HK-2 (cell line): Measurements from ENCODE around the gene TMBIM4.
A peak's percentile ranks its signal among the peaks of the same experiment; 100 is the strongest.

Experiments used
- DNase-seq: peaks from one replicate; pipeline ENCODE4 v3.0.0-alpha.2; 2018; ENCODE audit not compliant: unreplicated experiment

TMBIM4 gene

GRCh38 chr12:66140731-66141130 lies 29.1 kb downstream of the TMBIM4 start:
- DNase-seq: no peak

GRCh38 chr12:66139328-66139727 lies 30.5 kb downstream of the TMBIM4 start:
- no peak for DNase-seq

- DNase-seq: no peak
These were observed 31.9 kb downstream of the TMBIM4 start for GRCh38 chr12:66137937-66138336.

- DNase-seq: peak; percentile 60
These were observed 37.4 kb downstream of the TMBIM4 start for GRCh38 chr12:66132408-66132807.

GRCh38 chr12:66131067-66131688 lies 38.6 kb downstream of the TMBIM4 start:
- DNase-seq: no peak

GRCh38 chr12:66130267-66131066 lies 39.3 kb downstream of the TMBIM4 start, which contains the start of gene LLPH:
LLPH (minus strand) TSS chr12:66130750; CDS start chr12:66129106, 1,644 bp downstream.
- peak; percentile 88 for DNase-seq

- no peak for DNase-seq
These were observed 39.9 kb downstream of the TMBIM4 start for GRCh38 chr12:66129934-66130266.

GRCh38 chr12:66127650-66128049 lies 42.1 kb downstream of the TMBIM4 start:
- no peak for DNase-seq

GRCh38 chr12:66120477-66120876 lies 49.3 kb downstream of the TMBIM4 start:
- no peak for DNase-seq

GRCh38 chr12:66119870-66120241 lies 49.9 kb downstream of the TMBIM4 start:
- no peak for DNase-seq

GRCh38 chr12:66119229-66119869 lies 50.4 kb downstream of the TMBIM4 start:
- no peak for DNase-seq

- no peak for DNase-seq
These were observed 51.4 kb downstream of the TMBIM4 start for GRCh38 chr12:66118240-66118891.

GRCh38 chr12:66117242-66117641 lies 52.6 kb downstream of the TMBIM4 start:
- DNase-seq: no peak

- DNase-seq: no peak
These were observed 54.7 kb downstream of the TMBIM4 start for GRCh38 chr12:66115071-66115600.

GRCh38 chr12:66113471-66113870 lies 56.3 kb downstream of the TMBIM4 start:
- no peak for DNase-seq

- no peak for DNase-seq
These were observed 58.2 kb downstream of the TMBIM4 start for GRCh38 chr12:66111605-66112004.

GRCh38 chr12:66109056-66109455 lies 60.7 kb downstream of the TMBIM4 start:
- no peak for DNase-seq

- no peak for DNase-seq
These were observed 61.4 kb downstream of the TMBIM4 start for GRCh38 chr12:66108386-66108785.

- peak; percentile 49 for DNase-seq
These were observed 62.3 kb downstream of the TMBIM4 start for GRCh38 chr12:66107451-66107915.

- DNase-seq: no peak
These were observed 66.5 kb downstream of the TMBIM4 start for GRCh38 chr12:66103016-66103913.
